H9 (cell line): ENCODE data around the gene TACO1. TPM values are rescaled to one million over a fixed set of nuclear protein-coding genes. Genes with fewer than 3 reads are reported as not detected.

Source experiments
- DNase-seq: peaks from one replicate; pipeline ENCODE4 v3.0.0-alpha.2; 2017
- H2AFZ ChIP-seq: one replicate; pipeline ENCODE4 v1.6.1; 2013; ENCODE audit warnings: mild to moderate bottlenecking, low read length, control low read depth, moderate library complexity
- H2AK5ac ChIP-seq: 2 replicates; pipeline ENCODE4 v1.6.1; 2013; ENCODE audit warnings: low read length, control low read depth, mixed read lengths; ENCODE audit not compliant: insufficient read length
- H2BK120ac ChIP-seq: one replicate; pipeline ENCODE4 v1.6.1; 2013; ENCODE audit warnings: low read depth, mild to moderate bottlenecking, low read length, control low read depth, inconsistent platforms; ENCODE audit not compliant: poor library complexity, severe bottlenecking
- H2BK12ac ChIP-seq: 2 replicates; pipeline ENCODE4 v1.6.1; 2013; ENCODE audit warnings: low read length, control low read depth, mixed read lengths, low read depth; ENCODE audit not compliant: insufficient read length
- H2BK15ac ChIP-seq: 2 replicates; pipeline ENCODE4 v1.6.1; 2013; ENCODE audit warnings: low read depth, low read length, control low read depth
- H2BK20ac ChIP-seq: one replicate; pipeline ENCODE4 v1.6.1; 2013; ENCODE audit warnings: low read depth, mild to moderate bottlenecking, low read length, control low read depth, inconsistent platforms; ENCODE audit not compliant: poor library complexity, severe bottlenecking
- H2BK5ac ChIP-seq: 2 replicates; pipeline ENCODE4 v1.6.1; 2013; ENCODE audit warnings: low read length, control low read depth, mixed read lengths; ENCODE audit not compliant: insufficient read length
- H3K14ac ChIP-seq: 2 replicates; pipeline ENCODE4 v1.6.1; 2013; ENCODE audit warnings: low read length, control low read depth; ENCODE audit not compliant: insufficient read depth
- H3K18ac ChIP-seq: 2 replicates; pipeline ENCODE4 v1.6.1; 2013; ENCODE audit warnings: low read depth, mild to moderate bottlenecking, mixed read lengths, low read length, control low read depth; ENCODE audit not compliant: insufficient read length
- H3K23ac ChIP-seq: 2 replicates; pipeline ENCODE4 v1.6.1; 2013; ENCODE audit warnings: low read length, control low read depth, mixed read lengths, low read depth; ENCODE audit not compliant: insufficient read length
- H3K23me2 ChIP-seq: 2 replicates; pipeline ENCODE4 v1.6.1; 2013; ENCODE audit warnings: low read depth, mild to moderate bottlenecking, mixed read lengths, low read length, control low read depth; ENCODE audit not compliant: insufficient read length, poor library complexity, severe bottlenecking
- H3K27ac ChIP-seq: 2 replicates; pipeline ENCODE4 v1.5.1; 2013; ENCODE audit warnings: low read length, control low read depth, mixed read lengths, low read depth; ENCODE audit not compliant: insufficient read length
- H3K27me3 ChIP-seq: 2 replicates; pipeline ENCODE4 v1.6.1; 2013; ENCODE audit warnings: low read length, control low read depth, inconsistent platforms; ENCODE audit not compliant: insufficient read depth
- H3K4ac ChIP-seq: 2 replicates; pipeline ENCODE4 v1.6.1; 2013; ENCODE audit warnings: low read depth, mild to moderate bottlenecking, control low read depth, inconsistent platforms, low read length, moderate library complexity
- H3K4me1 ChIP-seq: 2 replicates; pipeline ENCODE4 v1.6.1; 2013; ENCODE audit warnings: low read length, control low read depth, inconsistent platforms; ENCODE audit not compliant: insufficient read depth
- H3K4me2 ChIP-seq: 2 replicates; pipeline ENCODE4 v1.6.1; 2013; ENCODE audit warnings: low read length, control low read depth, mixed read lengths; ENCODE audit not compliant: insufficient read length, insufficient read depth
- H3K56ac ChIP-seq: 2 replicates; pipeline ENCODE4 v1.6.1; 2013; ENCODE audit warnings: low read depth, mild to moderate bottlenecking, mixed read lengths, low read length, control low read depth; ENCODE audit not compliant: insufficient read length
- H3K79me1 ChIP-seq: 2 replicates; pipeline ENCODE4 v1.6.1; 2013; ENCODE audit warnings: low read depth, mild to moderate bottlenecking, moderate library complexity, low read length, control low read depth, inconsistent platforms; ENCODE audit not compliant: insufficient read depth, poor library complexity, severe bottlenecking
- H3K79me2 ChIP-seq: 2 replicates; pipeline ENCODE4 v1.6.1; 2013; ENCODE audit warnings: low read length, control low read depth, inconsistent platforms; ENCODE audit not compliant: insufficient read depth
- H3K9ac ChIP-seq: 2 replicates; pipeline ENCODE4 v1.6.1; 2013; ENCODE audit warnings: low read length, control low read depth, mixed read lengths; ENCODE audit not compliant: insufficient read length; ENCODE audit errors: extremely low read depth
- H3K9me3 ChIP-seq: one replicate; pipeline ENCODE4 v1.6.1; 2013; ENCODE audit warnings: low read depth, low read length, inconsistent platforms; ENCODE audit not compliant: control insufficient read depth
- H3T11ph ChIP-seq: one replicate; pipeline ENCODE4 v1.6.1; 2013; ENCODE audit warnings: mild to moderate bottlenecking, low read length, control low read depth, inconsistent platforms
- H4K20me1 ChIP-seq: one replicate; pipeline ENCODE4 v1.6.1; 2013; ENCODE audit not compliant: control insufficient read depth, insufficient read length, insufficient read depth
- H4K5ac ChIP-seq: 2 replicates; pipeline ENCODE4 v1.6.1; 2013; ENCODE audit warnings: low read depth, mild to moderate bottlenecking, mixed read lengths, low read length, control low read depth; ENCODE audit not compliant: insufficient read length
- H4K8ac ChIP-seq: replicated peaks from 2 replicates; pipeline ENCODE4 v1.6.1; 2013; ENCODE audit warnings: low read length, control low read depth, mixed read lengths, low read depth; ENCODE audit not compliant: insufficient read length
- H4K91ac ChIP-seq: 2 replicates; pipeline ENCODE4 v1.6.1; 2013; ENCODE audit warnings: low read depth, mild to moderate bottlenecking, moderate library complexity, mixed read lengths, low read length, control low read depth; ENCODE audit not compliant: insufficient read length
- H3K27ac Mint-ChIP-seq, 3 experiments: 2 replicates in 2 of 3; 3 replicates in 1 of 3; pipeline ENCODE4 v1.8.0; 2020 to 2021; ENCODE audit warnings: mixed read lengths in 3 of 3, mild to moderate bottlenecking in 1 of 3, moderate library complexity in 1 of 3
- H3K27me3 Mint-ChIP-seq: 2 replicates; pipeline ENCODE4 v1.8.0; 2021; ENCODE audit warnings: low read depth, mild to moderate bottlenecking, moderate library complexity, mixed read lengths
- H3K36me3 Mint-ChIP-seq, 3 experiments: 2 replicates in 2 of 3; 3 replicates in 1 of 3; pipeline ENCODE4 v1.8.0; 2020 to 2021; ENCODE audit warnings: low read depth in 3 of 3, mixed read lengths in 3 of 3; ENCODE audit not compliant: insufficient read depth in 1 of 3
- H3K4me1 Mint-ChIP-seq, 2 experiments: 2 replicates each; pipeline ENCODE4 v1.8.0; 2020; ENCODE audit warnings: mixed read lengths in 2 of 2
- H3K4me3 Mint-ChIP-seq, 2 experiments: 2 replicates in 1 of 2; 3 replicates in 1 of 2; pipeline ENCODE4 v1.8.0; 2020 to 2021; ENCODE audit warnings: mild to moderate bottlenecking in 2 of 2, mixed read lengths in 2 of 2, moderate library complexity in 1 of 2
- H3K9me3 Mint-ChIP-seq, 2 experiments: 2 replicates in 1 of 2; 3 replicates in 1 of 2; pipeline ENCODE4 v1.8.0; 2020; ENCODE audit warnings: mild to moderate bottlenecking in 2 of 2, mixed read lengths in 2 of 2, moderate library complexity in 1 of 2
- CTCF ChIP-seq: fragments of 200-600 bp; sonication (generic); conservative IDR thresholded peaks from 3 replicates; pipeline ENCODE4 v1.8.0; 2021; ENCODE audit warnings: antibody characterized with exemption, mild to moderate bottlenecking
- WGBS: extraction: QIAGEN DNeasy Blood & Tissue Kit; methylation state at CpG from one replicate; pipeline ENCODE4 v1.1.7; 2013; ENCODE audit warnings: missing lambda C conversion rate, low lambda C conversion rate, mixed read lengths; ENCODE audit not compliant: insufficient read length; ENCODE audit errors: extremely low coverage; 5-methylcytosine and 5-hydroxymethylcytosine counted together
- total RNA-seq: library from RNA; stranded (reverse); gene quantifications from 2 replicates; pipeline ENCODE4 v1.2.1, GENCODE V29; 2021

The TACO1 gene
- total RNA-seq, 1 experiment from 2014 or later: 30.2 TPM

GRCh38 chr17:63601439-63602371 lies 1.0 kb downstream of the TACO1 start:
- Histone ChIP-seq H3K27me3 (no peaks in the 10 kb centered on the region), H3K4me1 (no peaks in the 10 kb centered on the region), H3K79me1 (no peaks in the 10 kb centered on the region), H3K79me2 (no peaks in the 10 kb centered on the region), H3K4me2 (peak overlapping the region; percentile 72), H4K8ac (no peak overlapping the region), H3K23ac (no peak overlapping the region), H3K14ac (no peak overlapping the region), H4K20me1 (no peaks in the 10 kb centered on the region), H3K23me2 (no peaks in the 10 kb centered on the region), H3K56ac (no peak overlapping the region), H2BK5ac (no peak overlapping the region), H3K4ac (no peak overlapping the region), H2BK120ac (no peak overlapping the region), H2BK12ac (no peak overlapping the region), H3K27ac (no peak overlapping the region), H2AK5ac (no peak overlapping the region), H4K5ac (no peak overlapping the region), H3K18ac (no peak overlapping the region), H2BK20ac (no peak overlapping the region), H2AFZ (no peak overlapping the region), H2BK15ac (no peak overlapping the region), H3T11ph (no peak overlapping the region), H4K91ac (no peak overlapping the region), H3K9ac (peak overlapping the region; percentile 41), H3K9me3 (no peaks in the 10 kb centered on the region)
- H3K36me3 Mint-ChIP-seq: peaks cover 0 to 24% (median 22%) of the 10 kb centered on the region in 3 experiments; a peak in 6 of 7 replicates
- peak overlapping the region in 2 of 3 experiments; percentile 85 to 88; a peak in 4 of 7 replicates for H3K27ac Mint-ChIP-seq
- no CpG with 5 or more reads among the region's 9 CpGs for WGBS
- no peak for DNase-seq
- no peaks in the 10 kb centered on the region for H3K9me3 Mint-ChIP-seq
- peak overlapping the region; percentile 84 to 91 for H3K4me3 Mint-ChIP-seq
- TF ChIP-seq CTCF: no peak
- peaks cover 9 to 12% of the 10 kb centered on the region in 2 experiments for H3K4me1 Mint-ChIP-seq
- H3K27me3 Mint-ChIP-seq: no peaks in the 10 kb centered on the region
